ENCODE measurements around the gene PLEKHG2. TPM values are rescaled to one million over a fixed set of nuclear protein-coding genes. Genes with fewer than 3 reads are reported as not detected.
"Not testable (repeated sequence)": the region's sequence is repeated elsewhere in the genome, so short reads cannot be mapped to it uniquely, and the experiment has no call there.

PLEKHG2 gene
- total RNA-seq, 1 donor from 2014 or later, result 135 TPM

- peak overlapping the region; percentile 27 for H3K27ac Mint-ChIP-seq (ENCODE audit: unreplicated experiment)
Measured at GRCh38 chr19:39449116-39449797, 36.8 kb downstream of the PLEKHG2 start.

GRCh38 chr19:39451257-39451656, 38.8 kb downstream of the PLEKHG2 start:
- not testable (repeated sequence) for DNase-seq (ENCODE audit: low read depth, low spot score); H3K27ac Mint-ChIP-seq (ENCODE audit: unreplicated experiment); H3K9me3 Mint-ChIP-seq; H3K4me3 Mint-ChIP-seq; H3K27me3 Mint-ChIP-seq (ENCODE audit: low read depth)
- peaks cover 15% of the 10 kb centered on the region for H3K4me1 Mint-ChIP-seq
- H3K36me3 Mint-ChIP-seq (ENCODE audit: low read depth), result peaks cover 15% of the 10 kb centered on the region

More at GRCh38 chr19:39449116-39449797, 36.8 kb downstream of the PLEKHG2 start:
- Mint-ChIP-seq H3K4me1 (peaks cover 31% of the 10 kb centered on the region), H3K9me3 (no peaks in the 10 kb centered on the region), H3K4me3 (peak overlapping the region; percentile 65), H3K36me3 (ENCODE audit: low read depth) (peaks cover 15% of the 10 kb centered on the region), H3K27me3 (ENCODE audit: low read depth) (no peaks in the 10 kb centered on the region)
- TF ChIP-seq, protein P1, sequence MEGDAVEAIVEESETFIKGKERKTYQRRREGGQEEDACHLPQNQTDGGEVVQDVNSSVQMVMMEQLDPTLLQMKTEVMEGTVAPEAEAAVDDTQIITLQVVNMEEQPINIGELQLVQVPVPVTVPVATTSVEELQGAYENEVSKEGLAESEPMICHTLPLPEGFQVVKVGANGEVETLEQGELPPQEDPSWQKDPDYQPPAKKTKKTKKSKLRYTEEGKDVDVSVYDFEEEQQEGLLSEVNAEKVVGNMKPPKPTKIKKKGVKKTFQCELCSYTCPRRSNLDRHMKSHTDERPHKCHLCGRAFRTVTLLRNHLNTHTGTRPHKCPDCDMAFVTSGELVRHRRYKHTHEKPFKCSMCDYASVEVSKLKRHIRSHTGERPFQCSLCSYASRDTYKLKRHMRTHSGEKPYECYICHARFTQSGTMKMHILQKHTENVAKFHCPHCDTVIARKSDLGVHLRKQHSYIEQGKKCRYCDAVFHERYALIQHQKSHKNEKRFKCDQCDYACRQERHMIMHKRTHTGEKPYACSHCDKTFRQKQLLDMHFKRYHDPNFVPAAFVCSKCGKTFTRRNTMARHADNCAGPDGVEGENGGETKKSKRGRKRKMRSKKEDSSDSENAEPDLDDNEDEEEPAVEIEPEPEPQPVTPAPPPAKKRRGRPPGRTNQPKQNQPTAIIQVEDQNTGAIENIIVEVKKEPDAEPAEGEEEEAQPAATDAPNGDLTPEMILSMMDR (conservative IDR thresholded peaks at IDR 0.05), result no peak
- DNase-seq (ENCODE audit: low read depth, low spot score), result no peak

GRCh38 chr19:39463403-39463802, 50.9 kb downstream of the PLEKHG2 start:
- TF ChIP-seq, protein P1 (conservative IDR thresholded peaks at IDR 0.05), result no peak
- H3K9me3 Mint-ChIP-seq, result no peaks in the 10 kb centered on the region
- no peak overlapping the region for H3K27ac Mint-ChIP-seq (ENCODE audit: unreplicated experiment)
- H3K4me3 Mint-ChIP-seq, result no peak overlapping the region
- H3K36me3 Mint-ChIP-seq (ENCODE audit: low read depth), result peaks cover 8% of the 10 kb centered on the region
- H3K27me3 Mint-ChIP-seq (ENCODE audit: low read depth), result no peaks in the 10 kb centered on the region
- no peak for DNase-seq (ENCODE audit: low read depth, low spot score)
- H3K4me1 Mint-ChIP-seq, result no peaks in the 10 kb centered on the region

DNA sequence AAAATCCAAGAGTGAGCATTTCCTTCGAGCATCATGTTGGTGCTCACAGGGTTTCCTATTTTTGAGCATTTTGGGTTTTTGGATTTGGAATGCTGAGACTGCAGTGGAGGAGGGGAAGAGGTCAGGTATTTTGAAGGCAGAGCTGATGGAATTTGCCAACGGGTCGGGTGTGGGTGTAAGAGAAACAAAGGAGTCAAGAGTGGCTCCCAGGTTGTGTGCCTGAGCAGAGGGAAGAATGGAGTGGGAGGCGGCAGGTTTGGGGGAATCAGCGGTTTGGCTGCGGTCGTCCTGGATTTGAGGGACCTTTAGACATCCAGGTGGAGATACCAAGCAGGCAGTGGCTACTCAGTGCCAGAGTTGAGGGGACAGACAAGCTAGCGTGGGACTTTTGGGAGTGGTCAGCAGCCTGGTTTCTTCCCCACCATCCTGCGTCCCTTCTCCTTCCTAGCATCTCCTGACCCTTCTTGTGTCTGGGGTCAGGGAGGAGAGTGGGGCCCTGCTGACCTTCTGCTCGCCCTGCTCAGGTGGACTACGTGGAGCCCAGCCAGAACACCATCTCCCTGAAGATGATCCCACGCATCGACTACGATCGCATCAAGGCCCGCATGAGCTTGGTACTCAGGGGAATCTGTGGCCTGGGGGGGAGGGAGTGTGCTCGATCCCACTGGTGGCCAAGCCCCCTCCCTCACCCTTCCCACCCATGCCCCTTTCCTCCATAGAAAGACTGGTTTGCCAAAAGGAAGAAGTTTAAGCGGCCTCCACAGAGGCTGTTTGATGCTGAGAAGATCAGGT, 53.7 kb downstream of the PLEKHG2 start:
- TF ChIP-seq, protein P1 (conservative IDR thresholded peaks at IDR 0.05), result no peak
- no peaks in the 10 kb centered on the region for H3K27me3 Mint-ChIP-seq (ENCODE audit: low read depth)
- H3K9me3 Mint-ChIP-seq, result no peaks in the 10 kb centered on the region
- peaks cover 7% of the 10 kb centered on the region for H3K36me3 Mint-ChIP-seq (ENCODE audit: low read depth)
- DNase-seq (ENCODE audit: low read depth, low spot score), result no peak
- no peak overlapping the region for H3K4me3 Mint-ChIP-seq
- H3K27ac Mint-ChIP-seq (ENCODE audit: unreplicated experiment), result no peak overlapping the region
- H3K4me1 Mint-ChIP-seq, result no peaks in the 10 kb centered on the region

DNA sequence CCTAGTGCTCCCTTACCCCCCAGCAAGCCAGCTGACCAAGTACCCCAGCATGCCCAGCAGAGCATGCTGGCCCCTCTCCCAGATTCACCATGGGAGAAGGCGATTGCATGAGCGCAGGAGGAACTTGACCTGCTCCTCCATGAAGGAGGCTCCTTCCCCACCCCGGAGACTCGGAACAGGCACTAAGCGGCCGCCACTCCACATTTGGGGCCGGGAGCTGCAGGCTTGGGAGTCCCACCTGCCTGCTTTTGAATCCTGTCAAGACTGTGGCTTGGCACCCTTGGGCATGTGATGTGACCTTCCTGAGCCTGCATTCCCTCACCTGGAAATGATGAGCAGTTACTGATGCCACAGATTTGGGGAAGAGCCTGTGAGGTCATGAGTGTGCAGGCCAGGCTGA, 55.5 kb downstream of the PLEKHG2 start:
- Mint-ChIP-seq H3K4me3 (no peak overlapping the region), H3K4me1 (no peaks in the 10 kb centered on the region), H3K9me3 (no peaks in the 10 kb centered on the region), H3K27me3 (ENCODE audit: low read depth) (no peaks in the 10 kb centered on the region), H3K27ac (ENCODE audit: unreplicated experiment) (no peak overlapping the region), H3K36me3 (ENCODE audit: low read depth) (peaks cover 7% of the 10 kb centered on the region)
- no peak for DNase-seq (ENCODE audit: low read depth, low spot score)
- TF ChIP-seq, protein P1 (conservative IDR thresholded peaks at IDR 0.05), result no peak

- DNase-seq (ENCODE audit: low read depth, low spot score), result no peak
- no peak overlapping the region for H3K4me3 Mint-ChIP-seq
- TF ChIP-seq, protein P1 (conservative IDR thresholded peaks at IDR 0.05), result no peak
Measured at GRCh38 chr19:39469036-39469435, 56.6 kb downstream of the PLEKHG2 start.

More at GRCh38 chr19:39469036-39469435, 56.6 kb downstream of the PLEKHG2 start:
- Mint-ChIP-seq H3K27ac (ENCODE audit: unreplicated experiment) (no peak overlapping the region), H3K36me3 (ENCODE audit: low read depth) (peaks cover 7% of the 10 kb centered on the region), H3K9me3 (no peaks in the 10 kb centered on the region), H3K4me1 (no peaks in the 10 kb centered on the region), H3K27me3 (ENCODE audit: low read depth) (no peaks in the 10 kb centered on the region)

Data from neural crest cell (in vitro differentiated cells).